H1 (cell line): ENCODE data around the gene TMEM273.

Experiments used
- EP300 ChIP-seq, 2 experiments: IDR thresholded peaks; 1 replicate in 1 of 2; 2 replicates in 1 of 2; pipeline ENCODE4 v1.6.1; 2011 to 2012; ENCODE audit warnings: low read depth in 2 of 2, low read length in 2 of 2, mild to moderate bottlenecking in 2 of 2, borderline replicate concordance in 1 of 2, inconsistent platforms in 1 of 2, moderate library complexity in 1 of 2
- POLR2A ChIP-seq, 2 experiments: IDR thresholded peaks; 1 replicate in 1 of 2; 2 replicates in 1 of 2; pipeline ENCODE4 v1.6.1; 2011; ENCODE audit warnings: low read depth in 2 of 2, low read length in 2 of 2, mild to moderate bottlenecking in 2 of 2; ENCODE audit errors: control extremely low read depth in 1 of 2
- RBBP5 ChIP-seq: IDR thresholded peaks from 2 replicates; pipeline ENCODE4 v1.7.1; 2012; ENCODE audit warnings: low read depth, mild to moderate bottlenecking, inconsistent platforms, low read length, moderate library complexity, borderline replicate concordance
- TEAD4 ChIP-seq: IDR thresholded peaks from 2 replicates; pipeline ENCODE4 v1.6.1; 2012; ENCODE audit warnings: low read depth, low read length, inconsistent platforms, mixed read lengths
- TF ChIP-seq, protein P1 (sequence below), 3 experiments: IDR thresholded peaks; 1 replicate in 2 of 3; 2 replicates in 1 of 3; pipeline versions ENCODE4 v1.5.1 to v1.6.1; 2011; ENCODE audit warnings: low read length in 3 of 3, mild to moderate bottlenecking in 3 of 3, inconsistent platforms in 2 of 3, low read depth in 1 of 3, moderate library complexity in 1 of 3; ENCODE audit not compliant: insufficient read depth in 1 of 3; ENCODE audit errors: control extremely low read depth in 1 of 3

DNA sequence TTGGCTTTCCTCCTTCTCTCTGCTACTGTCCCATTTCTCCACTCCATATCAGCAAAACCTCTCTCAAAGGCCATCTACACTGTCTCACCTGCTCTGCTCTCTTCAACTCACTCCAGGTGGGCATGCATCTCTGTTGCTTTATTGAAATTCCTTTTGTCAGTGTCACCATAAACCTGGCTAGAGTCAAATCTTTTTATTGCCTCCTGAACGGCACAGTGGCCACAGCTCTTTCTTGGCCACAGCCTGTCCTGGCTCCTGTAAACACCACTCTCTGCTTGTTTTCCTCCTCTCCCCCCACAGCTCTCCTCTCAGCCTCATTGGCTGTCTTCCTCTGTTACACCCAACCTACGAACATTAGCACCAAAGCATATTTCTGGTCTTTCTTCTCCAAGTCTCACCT, 31.1 kb upstream of the TMEM273 start:
- TF ChIP-seq, protein P1, sequence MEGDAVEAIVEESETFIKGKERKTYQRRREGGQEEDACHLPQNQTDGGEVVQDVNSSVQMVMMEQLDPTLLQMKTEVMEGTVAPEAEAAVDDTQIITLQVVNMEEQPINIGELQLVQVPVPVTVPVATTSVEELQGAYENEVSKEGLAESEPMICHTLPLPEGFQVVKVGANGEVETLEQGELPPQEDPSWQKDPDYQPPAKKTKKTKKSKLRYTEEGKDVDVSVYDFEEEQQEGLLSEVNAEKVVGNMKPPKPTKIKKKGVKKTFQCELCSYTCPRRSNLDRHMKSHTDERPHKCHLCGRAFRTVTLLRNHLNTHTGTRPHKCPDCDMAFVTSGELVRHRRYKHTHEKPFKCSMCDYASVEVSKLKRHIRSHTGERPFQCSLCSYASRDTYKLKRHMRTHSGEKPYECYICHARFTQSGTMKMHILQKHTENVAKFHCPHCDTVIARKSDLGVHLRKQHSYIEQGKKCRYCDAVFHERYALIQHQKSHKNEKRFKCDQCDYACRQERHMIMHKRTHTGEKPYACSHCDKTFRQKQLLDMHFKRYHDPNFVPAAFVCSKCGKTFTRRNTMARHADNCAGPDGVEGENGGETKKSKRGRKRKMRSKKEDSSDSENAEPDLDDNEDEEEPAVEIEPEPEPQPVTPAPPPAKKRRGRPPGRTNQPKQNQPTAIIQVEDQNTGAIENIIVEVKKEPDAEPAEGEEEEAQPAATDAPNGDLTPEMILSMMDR (IDR thresholded peaks at IDR 0.05; ENCODE audit: control extremely low read depth in 1 of 3, insufficient read depth in 1 of 3, low read depth in 1 of 3, low read length in 3 of 3): no peak
- TF ChIP-seq TEAD4: no peak
- no peak for TF ChIP-seq EP300 (IDR thresholded peaks at IDR 0.05; ENCODE audit: borderline replicate concordance in 1 of 2, low read depth in 2 of 2, low read length in 2 of 2)
- TF ChIP-seq POLR2A (IDR thresholded peaks at IDR 0.05; ENCODE audit: control extremely low read depth in 1 of 2, low read depth in 2 of 2, low read length in 2 of 2): no peak
- TF ChIP-seq RBBP5: no peak
